CD8-positive, alpha-beta memory T cell (primary cell): Measurements from ENCODE around the gene SYT4. TPM values are rescaled to one million over a fixed set of nuclear protein-coding genes. Genes with fewer than 3 reads are reported as not detected.
"Not testable (repeated sequence)": the region's sequence is repeated elsewhere in the genome, so short reads cannot be mapped to it uniquely, and the experiment has no call there.

ENCODE experiments used
- CTCF ChIA-PET: fragments of 350-600 bp; sonication (Branson Sonifier 250); formaldehyde crosslinking; loops from one replicate; lab custom pipeline; 2021; ENCODE audit warnings: antibody characterized with exemption; lab: Charles Lee
- POLR2A ChIA-PET: fragments of 350-600 bp; sonication (Branson Sonifier 250); formaldehyde crosslinking; loops from one replicate; lab custom pipeline; 2021; ENCODE audit warnings: antibody characterized with exemption; lab: Charles Lee
- DNase-seq, 5 donors: peaks; one replicate each; pipeline versions ENCODE4 v3.0.0 to v3.0.0-alpha.2; 2020 to 2022; ENCODE audit warnings: mixed read lengths in 1 of 5
- H3K27ac ChIP-seq: one replicate; pipeline ENCODE4 v1.7.0; 2013; ENCODE audit warnings: low read depth, mild to moderate bottlenecking, low read length, moderate library complexity
- H3K27me3 ChIP-seq: 2 replicates; pipeline ENCODE4 v1.7.0; 2013; ENCODE audit warnings: low read length, mild to moderate bottlenecking; ENCODE audit not compliant: insufficient read depth, poor library complexity, severe bottlenecking
- H3K36me3 ChIP-seq: 2 replicates; pipeline ENCODE4 v1.7.0; 2013; ENCODE audit warnings: mild to moderate bottlenecking, low read length, moderate library complexity; ENCODE audit not compliant: insufficient read depth
- H3K4me1 ChIP-seq: 2 replicates; pipeline ENCODE4 v1.7.0; 2013; ENCODE audit warnings: mild to moderate bottlenecking, low read length, moderate library complexity; ENCODE audit not compliant: insufficient read depth
- H3K4me3 ChIP-seq: 2 replicates; pipeline ENCODE4 v1.7.0; 2013; ENCODE audit warnings: mild to moderate bottlenecking, low read length
- H3K9me3 ChIP-seq: 2 replicates; pipeline ENCODE4 v1.7.0; 2013; ENCODE audit warnings: mild to moderate bottlenecking, low read length
- H3K27ac Mint-ChIP-seq, 8 donors: one replicate each; pipeline ENCODE4 v1.8.0; 2020 to 2021; ENCODE audit warnings: mixed read lengths in 8 of 8, mild to moderate bottlenecking in 6 of 8, inconsistent platforms in 3 of 8, moderate library complexity in 3 of 8
- H3K27me3 Mint-ChIP-seq, 2 donors: one replicate each; pipeline ENCODE4 v1.8.0; 2020 to 2021; ENCODE audit warnings: mixed read lengths in 2 of 2, mild to moderate bottlenecking in 1 of 2, moderate library complexity in 1 of 2
- H3K36me3 Mint-ChIP-seq, 3 donors: one replicate each; pipeline ENCODE4 v1.8.0; 2020 to 2021; ENCODE audit warnings: mixed read lengths in 3 of 3, inconsistent platforms in 1 of 3, mild to moderate bottlenecking in 1 of 3
- H3K4me1 Mint-ChIP-seq, 3 donors: one replicate each; pipeline ENCODE4 v1.8.0; 2020 to 2021; ENCODE audit warnings: mixed read lengths in 3 of 3, inconsistent platforms in 1 of 3, mild to moderate bottlenecking in 1 of 3
- H3K4me3 Mint-ChIP-seq, 7 donors: one replicate each; pipeline ENCODE4 v1.8.0; 2020 to 2021; ENCODE audit warnings: mixed read lengths in 7 of 7, mild to moderate bottlenecking in 6 of 7, moderate library complexity in 4 of 7, inconsistent platforms in 2 of 7
- H3K9me3 Mint-ChIP-seq, 5 donors: one replicate each; pipeline ENCODE4 v1.8.0; 2020 to 2022; ENCODE audit warnings: mixed read lengths in 5 of 5, mild to moderate bottlenecking in 3 of 5, moderate library complexity in 2 of 5, inconsistent platforms in 1 of 5
- polyA plus RNA-seq: library from polyadenylated mRNA; unstranded; fragments of 300-500 nt; fragmentation: Illumina TruSeq; gene quantifications from one replicate; pipeline ENCODE4 v1.2.3, GENCODE V29; 2021
- total RNA-seq, 2 experiments: library from RNA; stranded (reverse); gene quantifications; one replicate each; pipeline ENCODE4 v1.2.3, GENCODE V29; 2021

Gene SYT4, protein sequence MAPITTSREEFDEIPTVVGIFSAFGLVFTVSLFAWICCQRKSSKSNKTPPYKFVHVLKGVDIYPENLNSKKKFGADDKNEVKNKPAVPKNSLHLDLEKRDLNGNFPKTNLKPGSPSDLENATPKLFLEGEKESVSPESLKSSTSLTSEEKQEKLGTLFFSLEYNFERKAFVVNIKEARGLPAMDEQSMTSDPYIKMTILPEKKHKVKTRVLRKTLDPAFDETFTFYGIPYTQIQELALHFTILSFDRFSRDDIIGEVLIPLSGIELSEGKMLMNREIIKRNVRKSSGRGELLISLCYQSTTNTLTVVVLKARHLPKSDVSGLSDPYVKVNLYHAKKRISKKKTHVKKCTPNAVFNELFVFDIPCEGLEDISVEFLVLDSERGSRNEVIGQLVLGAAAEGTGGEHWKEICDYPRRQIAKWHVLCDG
- total RNA-seq (not detected), polyA plus RNA-seq (not detected)

DNA sequence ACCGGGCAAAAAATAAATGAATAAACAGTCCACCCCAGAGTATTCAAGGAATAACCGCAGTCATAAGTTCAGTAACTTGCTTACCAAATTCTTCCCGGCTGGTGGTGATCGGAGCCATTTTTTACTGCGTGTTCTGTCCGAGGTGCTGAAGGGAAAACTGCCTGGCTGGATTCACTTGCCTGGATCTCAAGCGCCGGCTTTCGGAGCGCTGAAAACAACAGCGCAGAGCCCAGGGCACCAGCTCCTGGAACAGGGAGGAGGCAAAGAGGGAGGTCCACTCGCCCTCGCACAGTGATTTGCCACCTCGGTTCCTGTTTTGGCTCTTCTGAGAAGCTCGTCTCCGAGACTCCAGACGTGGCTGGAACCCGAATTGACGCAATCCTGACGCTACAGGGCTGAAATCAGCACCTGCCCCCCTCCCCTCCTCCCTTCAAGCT lies at the start of gene SYT4:
Gene SYT4, minus strand, starts transcription at position 327 of the 437 bp plus-strand sequence. Its CDS starts 209 bp downstream, at position 118.
- no peaks in the 10 kb centered on the region for H3K36me3 ChIP-seq
- H3K9me3 ChIP-seq = no peaks in the 10 kb centered on the region
- POLR2A ChIA-PET = no interaction called here
- H3K4me1 ChIP-seq = no peaks in the 10 kb centered on the region
- CTCF ChIA-PET = no interaction called here
- Mint-ChIP-seq H3K27me3 (no peaks in the 10 kb centered on the region), H3K9me3 (peaks cover 0 to 2% (median 0%) of the 10 kb centered on the region in 5 donors), H3K27ac (no peak within 1 kb of the TSS), H3K4me3 (no peak within 1 kb of the TSS), H3K4me1 (no peaks in the 10 kb centered on the region), H3K36me3 (peaks cover 0 to 1% (median 0%) of the 10 kb centered on the region in 3 donors)
- no peaks in the 10 kb centered on the region for H3K27me3 ChIP-seq
- no peak for DNase-seq
- no peak within 1 kb of the TSS for H3K27ac ChIP-seq
- H3K4me3 ChIP-seq = no peak within 1 kb of the TSS

GRCh38 chr18:43322132-43322531 lies 44.8 kb upstream of the SYT4 start:
- no peaks in the 10 kb centered on the region for H3K36me3 Mint-ChIP-seq
- DNase-seq = no peak
- Histone ChIP-seq H3K4me3 (no peak overlapping the region), H3K36me3 (no peaks in the 10 kb centered on the region), H3K27ac (no peak overlapping the region), H3K27me3 (no peaks in the 10 kb centered on the region), H3K9me3 (no peaks in the 10 kb centered on the region), H3K4me1 (no peaks in the 10 kb centered on the region)
- H3K9me3 Mint-ChIP-seq = peaks cover 0 to 7% (median 2%) of the 10 kb centered on the region in 5 donors
- POLR2A ChIA-PET = no interaction called here
- H3K4me3 Mint-ChIP-seq = no peak overlapping the region
- CTCF ChIA-PET = no interaction called here
- no peaks in the 10 kb centered on the region for H3K4me1 Mint-ChIP-seq
- no peaks in the 10 kb centered on the region for H3K27me3 Mint-ChIP-seq
- no peak overlapping the region for H3K27ac Mint-ChIP-seq

DNA sequence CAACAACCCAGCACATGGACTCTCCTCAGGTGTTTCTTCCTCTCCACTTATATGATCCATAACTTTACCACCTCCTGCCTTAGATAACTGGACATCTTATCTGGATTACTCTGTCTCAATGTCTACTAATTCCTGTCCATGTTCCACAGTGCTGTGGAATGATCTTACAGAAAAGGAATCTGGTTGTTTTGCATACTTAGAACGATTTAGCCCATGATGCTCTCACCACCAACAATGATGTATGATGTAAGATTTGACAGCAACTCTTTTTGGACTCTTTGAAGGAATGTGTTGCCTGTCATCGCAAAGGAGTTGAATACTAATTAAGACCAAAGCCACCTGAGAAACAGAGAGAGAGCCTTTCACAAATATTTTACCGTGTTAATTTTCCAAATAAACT lies 37.7 kb upstream of the SYT4 start:
- Mint-ChIP-seq H3K9me3 (peaks cover 0 to 8% (median 2%) of the 10 kb centered on the region in 5 donors), H3K36me3 (no peaks in the 10 kb centered on the region), H3K4me3 (no peak overlapping the region), H3K27me3 (no peaks in the 10 kb centered on the region), H3K4me1 (no peaks in the 10 kb centered on the region), H3K27ac (no peak overlapping the region)
- POLR2A ChIA-PET = no interaction called here
- no peak for DNase-seq
- Histone ChIP-seq H3K27ac (no peak overlapping the region), H3K36me3 (no peaks in the 10 kb centered on the region), H3K9me3 (no peaks in the 10 kb centered on the region), H3K4me1 (no peaks in the 10 kb centered on the region), H3K4me3 (no peak overlapping the region), H3K27me3 (no peaks in the 10 kb centered on the region)
- CTCF ChIA-PET = no interaction called here

GRCh38 chr18:43312891-43313290 lies 35.6 kb upstream of the SYT4 start:
- no peaks in the 10 kb centered on the region for H3K4me1 ChIP-seq
- H3K4me3 Mint-ChIP-seq = no peak overlapping the region
- H3K27ac Mint-ChIP-seq = no peak overlapping the region
- H3K27ac ChIP-seq = no peak overlapping the region
- H3K4me1 Mint-ChIP-seq = no peaks in the 10 kb centered on the region
- H3K9me3 Mint-ChIP-seq = peaks cover 0 to 8% (median 2%) of the 10 kb centered on the region in 5 donors
- no peaks in the 10 kb centered on the region for H3K27me3 ChIP-seq
- DNase-seq = no peak
- H3K27me3 Mint-ChIP-seq = no peaks in the 10 kb centered on the region
- no peak overlapping the region for H3K4me3 ChIP-seq
- H3K9me3 ChIP-seq = no peaks in the 10 kb centered on the region
- ChIA-PET CTCF (no interaction called here), POLR2A (no interaction called here)
- no peaks in the 10 kb centered on the region for H3K36me3 ChIP-seq
- no peaks in the 10 kb centered on the region for H3K36me3 Mint-ChIP-seq

DNA sequence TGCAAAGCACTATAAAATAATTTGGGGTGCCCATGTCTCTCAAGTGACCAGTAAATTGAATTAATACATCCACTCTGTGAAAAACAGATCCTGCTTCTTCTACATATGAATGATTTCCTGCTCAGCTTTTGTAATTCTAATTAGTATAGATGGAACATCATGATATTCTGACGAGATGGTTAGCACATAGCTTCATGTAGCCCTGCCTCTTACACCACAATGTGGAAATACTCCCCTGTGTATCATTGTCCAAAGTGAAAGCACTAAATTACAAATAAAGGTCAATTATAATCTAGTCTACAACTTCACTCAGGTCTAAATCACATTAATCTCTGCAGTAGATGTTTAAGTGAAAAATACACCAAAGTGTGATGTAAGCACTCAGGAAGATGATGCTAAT lies 32.9 kb upstream of the SYT4 start:
- H3K27ac Mint-ChIP-seq = no peak overlapping the region

GRCh38 chr18:43303376-43303775 lies 26.1 kb upstream of the SYT4 start:
- H3K4me1 ChIP-seq = no peaks in the 10 kb centered on the region
- no peaks in the 10 kb centered on the region for H3K9me3 ChIP-seq
- no peak for DNase-seq
- Mint-ChIP-seq H3K27ac (no peak overlapping the region), H3K27me3 (no peaks in the 10 kb centered on the region), H3K36me3 (no peaks in the 10 kb centered on the region), H3K4me1 (no peaks in the 10 kb centered on the region), H3K9me3 (peaks cover 2 to 22% (median 3%) of the 10 kb centered on the region in 5 donors), H3K4me3 (no peak overlapping the region)
- ChIA-PET POLR2A (no interaction called here), CTCF (no interaction called here)
- no peaks in the 10 kb centered on the region for H3K36me3 ChIP-seq
- H3K4me3 ChIP-seq = no peak overlapping the region
- H3K27me3 ChIP-seq = no peaks in the 10 kb centered on the region
- no peak overlapping the region for H3K27ac ChIP-seq

More for the DNA sequence above, 32.9 kb upstream of the SYT4 start:
- ChIA-PET POLR2A (no interaction called here), CTCF (no interaction called here)
- no peaks in the 10 kb centered on the region for H3K27me3 Mint-ChIP-seq
- Histone ChIP-seq H3K36me3 (no peaks in the 10 kb centered on the region), H3K4me3 (no peak overlapping the region), H3K27me3 (no peaks in the 10 kb centered on the region), H3K9me3 (no peaks in the 10 kb centered on the region), H3K4me1 (no peaks in the 10 kb centered on the region), H3K27ac (no peak overlapping the region)
- peaks cover 0 to 9% (median 5%) of the 10 kb centered on the region in 5 donors for H3K9me3 Mint-ChIP-seq
- H3K4me3 Mint-ChIP-seq = no peak overlapping the region
- no peaks in the 10 kb centered on the region for H3K36me3 Mint-ChIP-seq
- H3K4me1 Mint-ChIP-seq = no peaks in the 10 kb centered on the region
- DNase-seq = no peak

- H3K4me3 Mint-ChIP-seq, CTCF ChIA-PET: not testable (repeated sequence)
Observed at GRCh38 chr18:43286187-43286586, 8.9 kb upstream of the SYT4 start.

GRCh38 chr18:43283299-43283698 lies 6.0 kb upstream of the SYT4 start:
- no peaks in the 10 kb centered on the region for H3K36me3 Mint-ChIP-seq
- no peaks in the 10 kb centered on the region for H3K36me3 ChIP-seq
- no peak overlapping the region for H3K4me3 ChIP-seq
- no peaks in the 10 kb centered on the region for H3K9me3 ChIP-seq
- no peak overlapping the region for H3K27ac ChIP-seq
- ChIA-PET CTCF (no interaction called here), POLR2A (no interaction called here)
- no peaks in the 10 kb centered on the region for H3K4me1 ChIP-seq
- no peak overlapping the region for H3K4me3 Mint-ChIP-seq
- H3K27me3 ChIP-seq = no peaks in the 10 kb centered on the region
- H3K4me1 Mint-ChIP-seq = no peaks in the 10 kb centered on the region
- H3K27ac Mint-ChIP-seq = no peak overlapping the region
- H3K27me3 Mint-ChIP-seq = no peaks in the 10 kb centered on the region
- peaks cover 0 to 2% (median 0%) of the 10 kb centered on the region in 5 donors for H3K9me3 Mint-ChIP-seq
- no peak for DNase-seq

More at GRCh38 chr18:43286187-43286586, 8.9 kb upstream of the SYT4 start:
- DNase-seq, H3K9me3 Mint-ChIP-seq, H3K4me3 ChIP-seq, H3K9me3 ChIP-seq, H3K4me1 Mint-ChIP-seq, H3K36me3 ChIP-seq, H3K27me3 Mint-ChIP-seq, POLR2A ChIA-PET, H3K36me3 Mint-ChIP-seq, H3K4me1 ChIP-seq, H3K27ac Mint-ChIP-seq, H3K27ac ChIP-seq, H3K27me3 ChIP-seq: not testable (repeated sequence)
